T-cell (primary cell): ENCODE data around the gene SCFD2. TPM values are rescaled to one million over a fixed set of nuclear protein-coding genes. Genes with fewer than 3 reads are reported as not detected.
A peak's percentile ranks its signal among the peaks of the same experiment; 100 is the strongest.
"Not testable (repeated sequence)": the region's sequence is repeated elsewhere in the genome, so short reads cannot be mapped to it uniquely, and the experiment has no call there.

Experiments
- ATAC-seq, 4 experiments: fragments of 200-7000 bp in 3 of 4; fragments of 150-1000 bp in 1 of 4; cut with Tn5 transposase; replicated peaks in 1 of 4; 1 replicate in 3 of 4; 2 replicates in 1 of 4; pipeline ENCODE4 v1.10.0; 2021; ENCODE audit warnings: moderate library complexity in 3 of 4, mild to moderate bottlenecking in 2 of 4, moderate number of reproducible peaks in 1 of 4
- CTCF ChIA-PET, 2 donors: fragments of 300-600 bp; sonication (Branson Sonifier 250); formaldehyde crosslinking; loops; one replicate each; lab custom pipeline; 2022; ENCODE audit warnings: antibody characterized with exemption in 2 of 2; lab: Charles Lee
- POLR2A ChIA-PET, 2 donors: fragments of 300-600 bp; sonication (Branson Sonifier 250); formaldehyde crosslinking; loops; one replicate each; lab custom pipeline; 2022; ENCODE audit warnings: antibody characterized with exemption in 2 of 2; lab: Charles Lee
- DNase-seq, 35 experiments: peaks; one replicate each; pipeline versions ENCODE4 v3.0.0 to v3.0.0-alpha.2; 2013 to 2023
- H3K27ac ChIP-seq: one replicate; pipeline ENCODE4 v1.5.1; 2013; ENCODE audit warnings: low read length
- H3K27me3 ChIP-seq, 2 experiments: replicated peaks in 1 of 2; 1 replicate in 1 of 2; 2 replicates in 1 of 2; pipeline versions ENCODE4 v1.6.1 to v1.7.0; 2013; ENCODE audit warnings: low read length in 1 of 2, mixed read lengths in 1 of 2; ENCODE audit not compliant: control insufficient read depth in 2 of 2, insufficient read depth in 2 of 2; ENCODE audit errors: extremely low read depth in 1 of 2
- H3K36me3 ChIP-seq, 2 donors: 1 replicate in 1 of 2; 2 replicates in 1 of 2; pipeline versions ENCODE4 v1.6.1 to v1.7.0; 2013; ENCODE audit warnings: low read length in 1 of 2; ENCODE audit not compliant: control insufficient read depth in 2 of 2, insufficient read depth in 1 of 2; ENCODE audit errors: extremely low read depth in 1 of 2
- H3K4me1 ChIP-seq, 2 experiments: 1 replicate in 1 of 2; 2 replicates in 1 of 2; pipeline versions ENCODE4 v1.6.1 to v1.7.0; 2013; ENCODE audit warnings: low read length in 2 of 2, mixed read lengths in 1 of 2; ENCODE audit not compliant: insufficient read depth in 2 of 2, control insufficient read depth in 1 of 2; ENCODE audit errors: extremely low read depth in 1 of 2
- H3K4me3 ChIP-seq, 2 donors: 1 replicate in 1 of 2; 2 replicates in 1 of 2; pipeline versions ENCODE4 v1.5.1 to v1.7.0; 2013; ENCODE audit warnings: mild to moderate bottlenecking in 2 of 2, low read length in 1 of 2, moderate library complexity in 1 of 2; ENCODE audit not compliant: control insufficient read depth in 1 of 2; ENCODE audit errors: extremely low read depth in 1 of 2
- H3K9me3 ChIP-seq: 2 replicates; pipeline ENCODE4 v1.7.0; 2013
- H3K27ac Mint-ChIP-seq, 2 donors: one replicate each; pipeline ENCODE4 v1.8.0; 2020 to 2021; ENCODE audit warnings: mild to moderate bottlenecking in 2 of 2, mixed read lengths in 2 of 2
- H3K27me3 Mint-ChIP-seq, 2 donors: one replicate each; pipeline ENCODE4 v1.8.0; 2021 to 2022; ENCODE audit warnings: mixed read lengths in 2 of 2
- H3K36me3 Mint-ChIP-seq: one replicate; pipeline ENCODE4 v1.8.0; 2021; ENCODE audit warnings: mixed read lengths
- H3K4me1 Mint-ChIP-seq, 3 donors: one replicate each; pipeline ENCODE4 v1.8.0; 2020 to 2022; ENCODE audit warnings: mixed read lengths in 3 of 3, mild to moderate bottlenecking in 1 of 3
- H3K4me3 Mint-ChIP-seq, 3 donors: one replicate each; pipeline ENCODE4 v1.8.0; 2020 to 2022; ENCODE audit warnings: mild to moderate bottlenecking in 3 of 3, mixed read lengths in 3 of 3, moderate library complexity in 3 of 3
- H3K9me3 Mint-ChIP-seq, 3 donors: one replicate each; pipeline ENCODE4 v1.8.0; 2020 to 2022; ENCODE audit warnings: mixed read lengths in 3 of 3
- WGBS: methylation state at CpG from one replicate; pipeline ENCODE4 v1.1.5; 2013; ENCODE audit warnings: missing lambda C conversion rate; ENCODE audit not compliant: insufficient coverage; 5-methylcytosine and 5-hydroxymethylcytosine counted together
- total RNA-seq, 35 experiments: library from RNA in 6 of 35; stranded (reverse) in 6 of 35; fragments of 120-200 nt in 1 of 35; gene quantifications; one replicate each; pipeline versions ENCODE4 v1.2.1 to v1.2.4 and lab custom pipeline; 2013 to 2026

The SCFD2 gene
- total RNA-seq, 5 donors from 2014 or later (not counting 1 experiment from before 2014, with no cell fraction given): 19.0 to 28.9 (median 21.8) TPM

GRCh38 chr4:53313510-53313909 lies 52.4 kb downstream of the SCFD2 start:
- DNase-seq: no peak
- H3K36me3 Mint-ChIP-seq: peaks cover 31% of the 10 kb centered on the region
- no peak overlapping the region for H3K4me3 ChIP-seq
- ATAC-seq: no peak
- 71% methylated on average over 1 of the region's 3 CpGs for WGBS
- no peaks in the 10 kb centered on the region for H3K9me3 Mint-ChIP-seq
- H3K4me1 Mint-ChIP-seq: peaks cover 23 to 34% (median 24%) of the 10 kb centered on the region in 3 donors
- no peaks in the 10 kb centered on the region for H3K27me3 Mint-ChIP-seq
- no peak overlapping the region for H3K4me3 Mint-ChIP-seq
- no peaks in the 10 kb centered on the region for H3K27me3 ChIP-seq
- H3K36me3 ChIP-seq: peaks cover 0 to 11% of the 10 kb centered on the region in 2 donors
- H3K9me3 ChIP-seq: no peaks in the 10 kb centered on the region
- H3K4me1 ChIP-seq: peaks cover 3 to 6% of the 10 kb centered on the region in 2 experiments
- ChIA-PET POLR2A (no interaction called here), CTCF (interaction anchor here in 1 of 2 donors (0.6 kb wide), 1 partner anchor 53 kb away, joined by 3 read pairs; the partner anchor contains the start of gene SCFD2)
- no peak overlapping the region for H3K27ac ChIP-seq
- H3K27ac Mint-ChIP-seq: no peak overlapping the region

DNA sequence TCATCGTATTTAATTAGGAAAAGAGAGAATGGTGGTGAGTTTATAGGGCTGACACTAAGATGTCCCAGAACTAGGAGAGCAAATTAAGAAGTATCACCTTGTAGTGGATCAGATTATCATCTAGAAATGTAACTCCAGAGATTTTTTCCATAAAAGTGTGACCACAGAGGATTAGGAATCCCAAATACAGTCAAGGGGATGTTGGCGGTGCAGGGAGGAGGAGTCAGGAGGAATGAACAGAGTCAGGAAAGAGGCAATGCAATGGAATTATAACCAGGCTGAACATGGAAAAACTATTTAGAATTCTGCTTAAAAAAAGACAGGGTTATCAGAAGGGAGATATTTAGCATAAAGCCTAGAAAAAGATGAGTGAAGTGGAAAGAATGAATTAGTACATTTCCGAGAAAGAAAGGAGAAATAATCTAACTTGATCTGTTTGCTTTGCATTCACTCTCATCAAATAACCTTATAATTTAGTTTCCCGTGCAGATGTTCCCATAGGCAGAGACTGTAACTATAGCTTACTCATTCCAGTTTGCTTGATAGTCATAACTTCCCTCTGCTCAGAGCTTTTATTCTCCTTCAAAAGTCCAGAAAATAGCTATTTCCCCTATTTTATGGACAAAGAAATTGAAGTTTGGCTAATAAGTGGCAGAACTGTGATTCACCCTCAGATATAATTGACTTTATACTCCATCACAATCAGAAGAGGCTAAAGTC lies 56.4 kb downstream of the SCFD2 start:
- Histone ChIP-seq H3K4me1 (no peaks in the 10 kb centered on the region), H3K4me3 (no peak overlapping the region), H3K9me3 (no peaks in the 10 kb centered on the region), H3K27ac (no peak overlapping the region), H3K27me3 (no peaks in the 10 kb centered on the region), H3K36me3 (peaks cover 3 to 11% of the 10 kb centered on the region in 2 donors)
- H3K27ac Mint-ChIP-seq: peak overlapping the region in 1 of 2 donors; percentile 11
- H3K9me3 Mint-ChIP-seq: peaks cover 7 to 19% (median 7%) of the 10 kb centered on the region in 3 donors
- peaks cover 69% of the 10 kb centered on the region for H3K36me3 Mint-ChIP-seq
- no peak overlapping the region for H3K4me3 Mint-ChIP-seq
- WGBS: 100% methylated on average over 2 of the region's 4 CpGs
- H3K27me3 Mint-ChIP-seq: no peaks in the 10 kb centered on the region
- DNase-seq: no peak
- H3K4me1 Mint-ChIP-seq: peaks cover 4 to 9% (median 6%) of the 10 kb centered on the region in 3 donors
- ChIA-PET POLR2A (no interaction called here), CTCF (interaction anchor here (0.6 kb wide), 2 partner anchors 112 to 872 kb away, joined by 3 to 10 read pairs; no protein-coding TSS in a partner anchor)
- no peak for ATAC-seq

- Histone ChIP-seq H3K4me1 (no peaks in the 10 kb centered on the region), H3K27ac (no peak overlapping the region), H3K9me3 (no peaks in the 10 kb centered on the region), H3K27me3 (no peaks in the 10 kb centered on the region), H3K4me3 (no peak overlapping the region), H3K36me3 (peaks cover 3 to 6% of the 10 kb centered on the region in 2 donors)
- POLR2A ChIA-PET: no interaction called here
- Mint-ChIP-seq H3K9me3 (peaks cover 11 to 25% (median 11%) of the 10 kb centered on the region in 3 donors), H3K36me3 (peaks cover 78% of the 10 kb centered on the region), H3K4me1 (peaks cover 4 to 9% (median 6%) of the 10 kb centered on the region in 3 donors), H3K4me3 (no peak overlapping the region), H3K27me3 (no peaks in the 10 kb centered on the region), H3K27ac (no peak overlapping the region)
- ATAC-seq (no peak), DNase-seq (no peak)
- CTCF ChIA-PET: no interaction called here
- no CpG with 5 or more reads among the region's 4 CpGs for whole genome bisulfite sequencing
Measured at GRCh38 chr4:53307819-53308780, 57.8 kb downstream of the SCFD2 start.

- ATAC-seq: no peak
- Mint-ChIP-seq H3K27ac (no peak overlapping the region), H3K27me3 (no peaks in the 10 kb centered on the region), H3K9me3 (peaks cover 11 to 25% (median 11%) of the 10 kb centered on the region in 3 donors), H3K4me1 (peaks cover 4 to 9% (median 6%) of the 10 kb centered on the region in 3 donors), H3K4me3 (no peak overlapping the region), H3K36me3 (peaks cover 76% of the 10 kb centered on the region)
- 100% methylated on average over 1 of the region's 1 CpG for WGBS
- H3K36me3 ChIP-seq: peaks cover 3 to 5% of the 10 kb centered on the region in 2 donors
- ChIA-PET CTCF (no interaction called here), POLR2A (interaction anchor here in 1 of 2 donors (0.6 kb wide), 1 partner anchor 724 kb away, joined by 4 read pairs; no protein-coding TSS in a partner anchor)
- H3K4me1 ChIP-seq: no peaks in the 10 kb centered on the region
- H3K9me3 ChIP-seq: no peaks in the 10 kb centered on the region
- H3K27me3 ChIP-seq: no peaks in the 10 kb centered on the region
- H3K4me3 ChIP-seq: no peak overlapping the region
- no peak overlapping the region for H3K27ac ChIP-seq
- no peak for DNase-seq
Measured at GRCh38 chr4:53307210-53307609, 58.7 kb downstream of the SCFD2 start.

- Mint-ChIP-seq H3K4me3 (no peak overlapping the region), H3K9me3 (peaks cover 11 to 25% (median 11%) of the 10 kb centered on the region in 3 donors), H3K27ac (no peak overlapping the region), H3K36me3 (peaks cover 72% of the 10 kb centered on the region), H3K27me3 (no peaks in the 10 kb centered on the region), H3K4me1 (peaks cover 4 to 9% (median 6%) of the 10 kb centered on the region in 3 donors)
- Histone ChIP-seq H3K9me3 (no peaks in the 10 kb centered on the region), H3K36me3 (peaks cover 3% of the 10 kb centered on the region in 2 donors), H3K4me1 (no peaks in the 10 kb centered on the region), H3K27ac (no peak overlapping the region), H3K27me3 (no peaks in the 10 kb centered on the region), H3K4me3 (no peak overlapping the region)
- 80% methylated on average over 1 of the region's 2 CpGs for WGBS
- ChIA-PET POLR2A (interaction anchor here in 1 of 2 donors (0.6 kb wide), 1 partner anchor 724 kb away, joined by 4 read pairs; no protein-coding TSS in a partner anchor), CTCF (no interaction called here)
- DNase-seq: no peak
- ATAC-seq: no peak
Measured at GRCh38 chr4:53306729-53307128, 59.1 kb downstream of the SCFD2 start.

- CTCF ChIA-PET, H3K27ac Mint-ChIP-seq, H3K27me3 Mint-ChIP-seq, H3K27me3 ChIP-seq, H3K4me3 ChIP-seq, H3K4me1 Mint-ChIP-seq, H3K36me3 ChIP-seq, ATAC-seq, H3K4me3 Mint-ChIP-seq, H3K9me3 ChIP-seq, H3K4me1 ChIP-seq, DNase-seq, H3K27ac ChIP-seq: not testable (repeated sequence)
- peaks cover 67% of the 10 kb centered on the region for H3K36me3 Mint-ChIP-seq
- peaks cover 22 to 71% (median 31%) of the 10 kb centered on the region in 3 donors for H3K9me3 Mint-ChIP-seq
- POLR2A ChIA-PET: interaction anchor here in 1 of 2 donors (0.7 kb wide), 1 partner anchor 498 kb away, joined by 4 read pairs; no protein-coding TSS in a partner anchor
Measured at GRCh38 chr4:53292209-53292608, 73.7 kb downstream of the SCFD2 start.
